HepG2 (cell line): Measurements from ENCODE around the gene NAALADL1. TPM values are rescaled to one million over a fixed set of nuclear protein-coding genes. Genes with fewer than 3 reads are reported as not detected.

Experiments used
- ATAC-seq: fragments of 200-7000 bp; cut with Tn5 transposase; 3 replicates; pipeline ENCODE4 v1.9.1; 2020; ENCODE audit warnings: mild to moderate bottlenecking, moderate library complexity
- BruUV-seq: library from RNA; stranded (reverse); fragments of 400-500 nt; replicated peaks from 2 replicates; lab custom pipeline; 2021; lab: Mats Ljungman, UMichigan
- CTCF ChIA-PET: fragments of 300-600 bp; formaldehyde crosslinking; extraction: SDS; loops from one replicate; lab custom pipeline; 2021; ENCODE audit warnings: low total read pairs, inconsistent platforms, low intra/inter-chr PET ratio; lab: Yijun Ruan, JAX
- POLR2A ChIA-PET: fragments of 350-600 bp; sonication (Branson Sonifier 250); formaldehyde crosslinking; loops from one replicate; lab custom pipeline; 2020; ENCODE audit warnings: antibody characterized with exemption, inconsistent platforms; lab: Yijun Ruan, JAX
- DNase-seq: peaks from one replicate; pipeline ENCODE4 v3.0.0-alpha.2; 2015; ENCODE audit warnings: low spot score
- FAIRE-seq: peaks from 3 replicates; lab custom pipeline; 2011; peaks lifted over from hg19 to GRCh38; lab: Jason Lieb, UNC
- H2AFZ ChIP-seq: one replicate; pipeline ENCODE4 v1.6.1; 2011; ENCODE audit warnings: low read length, inconsistent platforms
- H3K27ac ChIP-seq: fragments of 300-600 bp; 3 replicates; pipeline ENCODE4 v1.8.0; 2011; ENCODE audit warnings: mixed run types, mild to moderate bottlenecking, mixed read lengths, low read length, inconsistent platforms; ENCODE audit not compliant: insufficient read depth; ENCODE audit errors: extremely low read length
- H3K27me3 ChIP-seq, 2 experiments: fragments of 200-600 bp in 1 of 2; 2 replicates in 1 of 2; 3 replicates in 1 of 2; pipeline versions ENCODE4 v1.6.0 to v1.8.0; 2011; ENCODE audit warnings: low read length in 2 of 2, mild to moderate bottlenecking in 2 of 2, moderate library complexity in 2 of 2, inconsistent platforms in 1 of 2; ENCODE audit not compliant: insufficient read depth in 2 of 2, control insufficient read depth in 1 of 2
- H3K36me3 ChIP-seq, 2 experiments: fragments of 200-600 bp in 1 of 2; replicated peaks in 1 of 2; 2 replicates in 1 of 2; 3 replicates in 1 of 2; pipeline versions ENCODE4 v1.5.1 to v1.8.0; 2011; ENCODE audit warnings: low read length in 2 of 2, inconsistent platforms in 1 of 2; ENCODE audit not compliant: insufficient read depth in 2 of 2, control insufficient read depth in 1 of 2
- H3K4me1 ChIP-seq: 2 replicates; pipeline ENCODE4 v1.5.1; 2012; ENCODE audit warnings: low read length, inconsistent platforms; ENCODE audit not compliant: insufficient read depth
- H3K4me2 ChIP-seq: 2 replicates; pipeline ENCODE4 v1.6.0; 2011; ENCODE audit warnings: low read depth, low read length, inconsistent platforms
- H3K4me3 ChIP-seq, 3 experiments: fragments of 200-600 bp in 1 of 3; sonication (generic), shearing (Covaris generic) in 1 of 3; replicated peaks in 1 of 3; 2 replicates each; pipeline ENCODE4 v1.5.1; 2011 to 2016; ENCODE audit warnings: low read length in 3 of 3, inconsistent platforms in 2 of 3, low read depth in 2 of 3, mild to moderate bottlenecking in 2 of 3, control low read depth in 1 of 3, mixed read lengths in 1 of 3; ENCODE audit not compliant: insufficient read depth in 1 of 3
- H3K79me2 ChIP-seq: one replicate; pipeline ENCODE4 v1.6.1; 2011; ENCODE audit warnings: low read length, inconsistent platforms; ENCODE audit not compliant: insufficient read depth
- H3K9ac ChIP-seq: 2 replicates; pipeline ENCODE4 v1.6.0; 2011; ENCODE audit warnings: mild to moderate bottlenecking, low read depth, low read length, inconsistent platforms; ENCODE audit not compliant: insufficient read depth
- H3K9me3 ChIP-seq: 2 replicates; pipeline ENCODE4 v1.5.1; 2012; ENCODE audit warnings: mild to moderate bottlenecking, low read length
- H4K20me1 ChIP-seq: 2 replicates; pipeline ENCODE4 v1.6.0; 2011; ENCODE audit warnings: inconsistent platforms, mild to moderate bottlenecking, low read length, moderate library complexity; ENCODE audit not compliant: insufficient read depth
- CEBPB ChIP-seq: IDR thresholded peaks from 2 replicates; pipeline ENCODE4 v1.6.1; 2011; ENCODE audit warnings: low read depth, low read length, improper control_type of control experiment, borderline replicate concordance
- GABPB1 ChIP-seq: IDR thresholded peaks from 2 replicates; pipeline ENCODE4 v1.6.1; 2016; ENCODE audit warnings: mild to moderate bottlenecking, missing genetic modification reagents, moderate library complexity, missing compliant biosample characterization
- KLF16 ChIP-seq, 2 experiments: sonication (generic) in 1 of 2; formaldehyde crosslinking in 1 of 2; IDR thresholded peaks; 2 replicates each; pipeline versions ENCODE4 v1.6.1 to v1.8.0; 2016 to 2023; ENCODE audit warnings: missing genetic modification reagents in 2 of 2, missing compliant biosample characterization in 1 of 2
- PCBP2 ChIP-seq: fragments of 200-400 bp; formaldehyde crosslinking; optimal IDR thresholded peaks from 2 replicates; pipeline ENCODE3; 2018; ENCODE audit warnings: low read length, low read depth; ENCODE audit not compliant: poor library complexity, severe bottlenecking
- ZFP41 ChIP-seq: sonication (generic); formaldehyde crosslinking; IDR thresholded peaks from 2 replicates; pipeline ENCODE4 v1.4.0; 2020; ENCODE audit warnings: mild to moderate bottlenecking, missing genetic modification reagents, borderline replicate concordance
- in situ Hi-C: cut with HindIII; loops from 2 replicates; pipeline ENCODE4 v1.10.0; 2017; ENCODE audit warnings: low pct_unique_long_range_greater_than_20kb; ENCODE audit not compliant: extremely low pct_ligation_motif_present
- intact Hi-C: fragments of 100-400 bp; cut with micrococcal nuclease; formaldehyde crosslinking; loops from one replicate; pipeline ENCODE4 v1.10.0; 2022; ENCODE audit not compliant: unreplicated experiment
- polyA plus RNA-seq, 8 experiments: library from polyadenylated mRNA; depleted of rRNA in 3 of 8; stranded (reverse) in 7 of 8; unstranded in 1 of 8; fragments of >200 nt; fragmentation: Illumina TruSeq in 4 of 8; extraction: Trizol in 4 of 8; gene quantifications; 2 replicates each; pipeline versions ENCODE4 v1.2.1 to v1.2.3, GENCODE V29; 2011 to 2016; ENCODE audit warnings: low read depth in 4 of 8, missing spikeins in 1 of 8, mixed read lengths in 1 of 8; ENCODE audit not compliant: insufficient read depth in 1 of 8
- total RNA-seq, 5 experiments: library from RNA; depleted of rRNA; stranded (reverse); fragments of >200 nt; fragmentation: Illumina TruSeq; extraction: Trizol; gene quantifications; 2 replicates each; pipeline ENCODE4 v1.2.3, GENCODE V29; 2016; ENCODE audit warnings: low read depth in 1 of 5
- TF ChIP-seq, protein P1 (sequence below): sonication (generic); formaldehyde crosslinking; IDR thresholded peaks from 2 replicates; pipeline ENCODE4 v1.4.0; 2020; ENCODE audit warnings: missing genetic modification reagents, mild to moderate bottlenecking, borderline replicate concordance
- TF ChIP-seq, protein P2 (sequence below): sonication (generic); formaldehyde crosslinking; IDR thresholded peaks from 2 replicates; pipeline ENCODE4 v1.8.0; 2022; ENCODE audit warnings: missing genetic modification reagents, low read depth, mild to moderate bottlenecking, borderline replicate concordance

NAALADL1 gene
- total and polyA plus RNA-seq, 2 of the 13 experiments (the other 11 are each of a cell fraction or from before 2014, with no cell fraction given), result 9.3 to 33.9 TPM

DNA sequence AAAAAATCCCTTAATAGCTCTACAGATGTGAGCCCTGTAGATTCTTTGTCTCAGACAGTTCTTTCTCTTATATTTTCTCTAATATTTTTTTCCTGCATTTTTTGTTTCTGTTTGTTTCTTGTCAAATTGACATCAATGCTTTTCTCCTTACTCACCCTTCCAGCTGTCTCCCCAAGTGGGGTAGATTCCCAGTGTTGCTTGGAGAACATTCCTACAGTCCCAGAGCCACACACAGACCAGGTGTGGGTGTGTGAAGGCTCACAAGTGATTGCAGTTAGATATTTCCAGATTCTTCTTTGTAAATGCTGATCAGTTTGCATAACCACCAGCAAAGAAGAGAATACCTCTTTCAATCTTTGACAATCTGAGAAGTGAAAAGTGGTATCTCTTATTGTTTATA, 45.1 kb upstream of the NAALADL1 start:
- Histone ChIP-seq H3K79me2 (no peaks in the 10 kb centered on the region), H3K4me2 (no peak overlapping the region)

More for the DNA sequence above, 45.1 kb upstream of the NAALADL1 start:
- intact Hi-C loops (no loop called here), in situ Hi-C loops (no loop called here)
- H3K9ac ChIP-seq, result no peak overlapping the region
- H3K4me3 ChIP-seq, result no peak overlapping the region
- no peak overlapping the region for H3K27ac ChIP-seq
- POLR2A ChIA-PET, result interaction anchor here (1.2 kb wide), 1 partner anchor 8 kb away, joined by 5 read pairs; the partner anchor contains the start of gene TM7SF2
- H3K36me3 ChIP-seq, result peaks cover 7 to 21% of the 10 kb centered on the region in 2 experiments; a peak in 3 of 5 replicates
- no peak for FAIRE-seq
- no peak for TF ChIP-seq GABPB1
- TF ChIP-seq KLF16 (CRISPR knock-in tag; IDR thresholded peaks at IDR 0.05), result no peak
- no peak for TF ChIP-seq CEBPB
- TF ChIP-seq, protein P1, sequence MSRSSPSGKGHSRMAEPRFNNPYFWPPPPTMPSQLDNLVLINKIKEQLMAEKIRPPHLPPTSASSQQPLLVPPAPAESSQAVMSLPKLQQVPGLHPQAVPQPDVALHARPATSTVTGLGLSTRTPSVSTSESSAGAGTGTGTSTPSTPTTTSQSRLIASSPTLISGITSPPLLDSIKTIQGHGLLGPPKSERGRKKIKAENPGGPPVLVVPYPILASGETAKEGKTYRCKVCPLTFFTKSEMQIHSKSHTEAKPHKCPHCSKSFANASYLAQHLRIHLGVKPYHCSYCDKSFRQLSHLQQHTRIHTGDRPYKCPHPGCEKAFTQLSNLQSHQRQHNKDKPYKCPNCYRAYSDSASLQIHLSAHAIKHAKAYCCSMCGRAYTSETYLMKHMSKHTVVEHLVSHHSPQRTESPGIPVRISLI (CRISPR knock-in tag), result no peak
- no peak for TF ChIP-seq PCBP2
- no peak for TF ChIP-seq ZFP41 (CRISPR knock-in tag)
- TF ChIP-seq, protein P2, sequence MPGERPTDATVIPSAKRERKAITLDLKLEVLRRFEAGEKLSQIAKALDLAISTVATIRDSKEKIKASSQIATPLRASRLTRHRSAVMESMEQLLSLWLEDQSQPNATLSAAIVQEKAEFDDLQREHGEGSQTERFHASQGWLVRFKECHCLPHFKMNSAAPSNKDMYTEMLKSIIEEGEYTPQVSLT (CRISPR knock-in tag), result no peak
- ATAC-seq, result no peak
- CTCF ChIA-PET, result no interaction called here
- no peak for DNase-seq
- H2AFZ ChIP-seq, result no peak overlapping the region
- BruUV-seq, result no TSS peak
- no peaks in the 10 kb centered on the region for H4K20me1 ChIP-seq
- H3K9me3 ChIP-seq, result no peaks in the 10 kb centered on the region
- no peaks in the 10 kb centered on the region for H3K4me1 ChIP-seq
- no peaks in the 10 kb centered on the region for H3K27me3 ChIP-seq
